GM18517 (cell line): Measurements from ENCODE around the gene CEP95.

Experiments
- ATAC-seq: cut with Tn5 transposase; IDR thresholded peaks from one replicate; pipeline ENCODE4 v1.9.1; 2021; ENCODE audit warnings: mild to moderate bottlenecking, moderate library complexity; ENCODE audit not compliant: unreplicated experiment

Gene CEP95

GRCh38 chr17:64509179-64509578, 2.4 kb downstream of the CEP95 start:
- ATAC-seq, result no peak

- ATAC-seq, result no peak
These were observed 8.6 kb downstream of the CEP95 start for GRCh38 chr17:64515419-64515818.

- no peak for ATAC-seq
These were observed 9.1 kb downstream of the CEP95 start for GRCh38 chr17:64515829-64516228.

GRCh38 chr17:64519601-64520000, 12.8 kb downstream of the CEP95 start:
- no peak for ATAC-seq

GRCh38 chr17:64520359-64520758, 13.6 kb downstream of the CEP95 start:
- ATAC-seq, result no peak

- ATAC-seq, result no peak
These were observed 21.1 kb downstream of the CEP95 start for GRCh38 chr17:64527914-64528313.

GRCh38 chr17:64529221-64529620, 22.4 kb downstream of the CEP95 start:
- no peak for ATAC-seq

GRCh38 chr17:64531955-64532371, 25.2 kb downstream of the CEP95 start:
- no peak for ATAC-seq

- ATAC-seq, result no peak
These were observed 25.6 kb downstream of the CEP95 start for GRCh38 chr17:64532409-64532808.

GRCh38 chr17:64533784-64534183, 27.0 kb downstream of the CEP95 start:
- no peak for ATAC-seq

- ATAC-seq, result no peak
These were observed 27.4 kb downstream of the CEP95 start for GRCh38 chr17:64534187-64534586.

GRCh38 chr17:64535357-64535756, 28.6 kb downstream of the CEP95 start:
- ATAC-seq, result no peak

GRCh38 chr17:64536913-64537312, 30.1 kb downstream of the CEP95 start:
- no peak for ATAC-seq

GRCh38 chr17:64537488-64537887, 30.7 kb downstream of the CEP95 start:
- ATAC-seq, result no peak

GRCh38 chr17:64538508-64539130, 31.8 kb downstream of the CEP95 start:
- ATAC-seq, result no peak

- no peak for ATAC-seq
These were observed 33.5 kb downstream of the CEP95 start for GRCh38 chr17:64540118-64540776.

- no peak for ATAC-seq
These were observed 38.0 kb downstream of the CEP95 start for GRCh38 chr17:64544742-64545141.

- ATAC-seq, result no peak
These were observed 39.9 kb downstream of the CEP95 start for GRCh38 chr17:64546716-64547115.

GRCh38 chr17:64547319-64547718, 40.5 kb downstream of the CEP95 start:
- no peak for ATAC-seq

GRCh38 chr17:64551461-64551860, 44.7 kb downstream of the CEP95 start:
- no peak for ATAC-seq

- no peak for ATAC-seq
These were observed 47.4 kb downstream of the CEP95 start for GRCh38 chr17:64554028-64554637.

- no peak for ATAC-seq
These were observed 48.5 kb downstream of the CEP95 start for GRCh38 chr17:64555281-64555680.
